ENCODE data around the gene CNTNAP2.
A peak's percentile ranks its signal among the peaks of the same experiment; 100 is the strongest.

CNTNAP2 gene

DNA sequence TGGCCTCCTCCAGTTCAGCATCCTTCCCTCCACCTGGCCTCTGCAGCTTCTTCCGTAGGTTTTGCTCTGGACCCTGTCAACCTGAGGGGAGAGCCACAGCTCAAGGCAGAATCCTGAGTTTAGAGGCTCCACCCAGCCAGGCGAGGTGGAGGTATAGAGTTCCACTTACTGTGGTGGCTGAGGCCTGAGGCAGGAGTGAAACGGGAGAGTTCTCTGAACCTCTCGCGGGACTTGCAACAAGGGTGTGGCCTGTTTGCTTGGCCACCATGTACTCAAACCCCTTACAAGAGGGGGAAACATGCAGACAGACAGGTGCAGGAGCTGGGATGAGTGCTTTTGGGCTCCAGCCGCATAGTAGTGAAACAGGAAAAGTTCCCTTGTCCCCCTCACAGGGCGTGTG, 2320.0 kb downstream of the CNTNAP2 start:
- H2BK5ac ChIP-seq (ENCODE audit: low read depth, low read length, poor library complexity): no peak overlapping the region
- H3K27ac ChIP-seq (ENCODE audit: low read depth, low read length): no peak overlapping the region
- H3K79me1 ChIP-seq (ENCODE audit: low read length): no peaks in the 10 kb centered on the region
- no peak overlapping the region for H2BK120ac ChIP-seq (ENCODE audit: insufficient read depth, low read length, poor library complexity)
- no peak overlapping the region for H3K4ac ChIP-seq (ENCODE audit: low read depth, low read length)
- no peak overlapping the region for H3K9ac ChIP-seq (ENCODE audit: low read length)
- H3K79me2 ChIP-seq (ENCODE audit: control insufficient read depth, insufficient read depth, low read length, poor library complexity): no peaks in the 10 kb centered on the region
- no CpG with 5 or more reads among the region's 7 CpGs for WGBS (ENCODE audit: extremely low coverage, insufficient coverage, insufficient read length)
- no peak overlapping the region for H3K4me3 ChIP-seq (ENCODE audit: low read depth, low read length)
- H3K9me3 ChIP-seq (ENCODE audit: insufficient read depth, low read depth, low read length): peaks cover 6% of the 10 kb centered on the region
- H3K23ac ChIP-seq (ENCODE audit: low read length): no peak overlapping the region
- H3K14ac ChIP-seq (ENCODE audit: low read length): no peak overlapping the region
- H3K4me1 ChIP-seq (ENCODE audit: control insufficient read depth in 1 of 2, insufficient read depth in 2 of 2, low read length in 2 of 2): no peaks in the 10 kb centered on the region
- DNase-seq: no peak
- no peak overlapping the region for H3K18ac ChIP-seq (ENCODE audit: low read length)
- H2BK12ac ChIP-seq (ENCODE audit: low read length): no peak overlapping the region
- no peak overlapping the region for H2AK5ac ChIP-seq (ENCODE audit: low read length)
- no peaks in the 10 kb centered on the region for H3K27me3 ChIP-seq (ENCODE audit: insufficient read depth, low read length)
- H4K8ac ChIP-seq (ENCODE audit: low read depth, low read length): no peak overlapping the region
- no peak overlapping the region for H4K12ac ChIP-seq (ENCODE audit: low read depth, low read length)
- no peak overlapping the region for H4K91ac ChIP-seq (ENCODE audit: low read depth, low read length)
- H3K36me3 ChIP-seq (ENCODE audit: control insufficient read depth in 1 of 2, insufficient read depth in 2 of 2, low read length in 2 of 2): no peaks in the 10 kb centered on the region
- no peak overlapping the region for H3K4me2 ChIP-seq (ENCODE audit: low read length)
- no peak overlapping the region for H2AFZ ChIP-seq (ENCODE audit: insufficient read depth, low read length, poor library complexity)

DNA sequence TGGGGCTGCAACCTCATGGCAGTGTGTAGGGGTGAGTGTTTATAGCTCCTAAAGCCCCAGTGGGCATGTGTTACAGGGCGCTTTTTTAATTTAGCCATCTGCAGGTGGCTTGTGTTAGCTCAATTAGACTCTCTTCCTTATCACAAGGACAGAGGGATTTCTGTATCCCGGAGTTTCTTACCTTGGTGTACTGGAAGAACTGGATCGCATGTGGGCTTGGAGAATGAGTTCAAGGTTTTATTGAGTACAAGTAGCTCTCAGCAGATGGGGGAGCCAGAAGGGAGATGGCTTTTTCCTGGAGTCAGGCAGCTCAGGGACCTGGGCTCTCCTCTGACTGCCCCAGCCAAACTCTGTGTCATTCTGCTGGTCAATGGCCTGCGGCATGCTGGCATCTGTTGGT, 2320.4 kb downstream of the CNTNAP2 start:
- H3K9ac ChIP-seq (ENCODE audit: low read length): no peak overlapping the region
- H3K4ac ChIP-seq (ENCODE audit: low read depth, low read length): no peak overlapping the region
- H3K23ac ChIP-seq (ENCODE audit: low read length): no peak overlapping the region
- H3K9me3 ChIP-seq (ENCODE audit: insufficient read depth, low read depth, low read length): peaks cover 6% of the 10 kb centered on the region
- H3K27me3 ChIP-seq (ENCODE audit: insufficient read depth, low read length): no peaks in the 10 kb centered on the region
- no peak overlapping the region for H4K8ac ChIP-seq (ENCODE audit: low read depth, low read length)
- no peak overlapping the region for H4K91ac ChIP-seq (ENCODE audit: low read depth, low read length)
- H2BK5ac ChIP-seq (ENCODE audit: low read depth, low read length, poor library complexity): no peak overlapping the region
- WGBS (ENCODE audit: extremely low coverage, insufficient coverage, insufficient read length): no CpG with 5 or more reads among the region's 4 CpGs
- no peak overlapping the region for H2AFZ ChIP-seq (ENCODE audit: insufficient read depth, low read length, poor library complexity)
- H3K4me2 ChIP-seq (ENCODE audit: low read length): no peak overlapping the region
- no peak overlapping the region for H4K12ac ChIP-seq (ENCODE audit: low read depth, low read length)
- H3K4me1 ChIP-seq (ENCODE audit: control insufficient read depth in 1 of 2, insufficient read depth in 2 of 2, low read length in 2 of 2): no peaks in the 10 kb centered on the region
- no peaks in the 10 kb centered on the region for H3K79me2 ChIP-seq (ENCODE audit: control insufficient read depth, insufficient read depth, low read length, poor library complexity)
- no peak overlapping the region for H2BK120ac ChIP-seq (ENCODE audit: insufficient read depth, low read length, poor library complexity)
- no peaks in the 10 kb centered on the region for H3K79me1 ChIP-seq (ENCODE audit: low read length)
- H3K14ac ChIP-seq (ENCODE audit: low read length): no peak overlapping the region
- H3K36me3 ChIP-seq (ENCODE audit: control insufficient read depth in 1 of 2, insufficient read depth in 2 of 2, low read length in 2 of 2): no peaks in the 10 kb centered on the region
- DNase-seq: no peak
- H3K4me3 ChIP-seq (ENCODE audit: low read depth, low read length): peak overlapping the region; percentile 44
- H2AK5ac ChIP-seq (ENCODE audit: low read length): no peak overlapping the region
- no peak overlapping the region for H3K18ac ChIP-seq (ENCODE audit: low read length)
- H3K27ac ChIP-seq (ENCODE audit: low read depth, low read length): no peak overlapping the region
- H2BK12ac ChIP-seq (ENCODE audit: low read length): no peak overlapping the region

DNA sequence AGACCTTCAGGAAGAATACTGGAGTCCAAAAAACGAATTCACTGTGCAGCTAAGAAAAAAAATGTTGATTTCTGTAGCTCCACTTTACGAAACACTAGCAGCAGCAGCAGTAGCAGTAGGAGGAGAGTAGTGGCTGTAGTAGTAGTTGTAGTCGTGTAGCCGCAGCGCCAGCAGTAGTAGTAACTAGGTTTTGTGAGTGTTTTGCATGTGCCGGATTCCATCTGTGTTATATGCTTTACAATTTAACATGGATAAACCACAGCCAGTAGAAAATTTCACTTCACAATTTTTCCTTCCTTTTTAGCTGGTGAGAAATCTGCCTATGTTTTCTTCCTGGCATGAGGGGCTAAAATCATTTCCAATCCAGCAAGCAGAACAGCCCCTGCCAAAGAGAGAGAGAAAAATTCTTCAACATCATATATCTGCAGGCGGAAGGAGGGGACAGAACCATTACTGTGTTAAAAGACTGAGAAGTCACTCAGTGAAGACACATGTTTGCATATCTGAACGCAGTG, 2325.6 kb downstream of the CNTNAP2 start:
- no peaks in the 10 kb centered on the region for H3K79me2 ChIP-seq (ENCODE audit: control insufficient read depth, insufficient read depth, low read length, poor library complexity)
- no peaks in the 10 kb centered on the region for H3K79me1 ChIP-seq (ENCODE audit: low read length)
- no peaks in the 10 kb centered on the region for H3K4me1 ChIP-seq (ENCODE audit: control insufficient read depth in 1 of 2, insufficient read depth in 2 of 2, low read length in 2 of 2)
- H3K14ac ChIP-seq (ENCODE audit: low read length): no peak overlapping the region
- WGBS (ENCODE audit: extremely low coverage, insufficient coverage, insufficient read length): no CpG with 5 or more reads among the region's 8 CpGs
- peaks cover 0 to 5% of the 10 kb centered on the region in 2 experiments for H3K36me3 ChIP-seq (ENCODE audit: control insufficient read depth in 1 of 2, insufficient read depth in 2 of 2, low read length in 2 of 2)
- H2AK5ac ChIP-seq (ENCODE audit: low read length): no peak overlapping the region
- H3K4ac ChIP-seq (ENCODE audit: low read depth, low read length): no peak overlapping the region
- peaks cover 16% of the 10 kb centered on the region for H3K9me3 ChIP-seq (ENCODE audit: insufficient read depth, low read depth, low read length)
- no peak overlapping the region for H4K12ac ChIP-seq (ENCODE audit: low read depth, low read length)
- H3K4me2 ChIP-seq (ENCODE audit: low read length): no peak overlapping the region
- no peak overlapping the region for H2AFZ ChIP-seq (ENCODE audit: insufficient read depth, low read length, poor library complexity)
- H3K9ac ChIP-seq (ENCODE audit: low read length): no peak overlapping the region
- no peak overlapping the region for H3K18ac ChIP-seq (ENCODE audit: low read length)
- no peak overlapping the region for H3K4me3 ChIP-seq (ENCODE audit: low read depth, low read length)
- H3K23ac ChIP-seq (ENCODE audit: low read length): no peak overlapping the region
- no peak overlapping the region for H2BK120ac ChIP-seq (ENCODE audit: insufficient read depth, low read length, poor library complexity)
- no peak overlapping the region for H4K8ac ChIP-seq (ENCODE audit: low read depth, low read length)
- H2BK5ac ChIP-seq (ENCODE audit: low read depth, low read length, poor library complexity): no peak overlapping the region
- no peak overlapping the region for H4K91ac ChIP-seq (ENCODE audit: low read depth, low read length)
- no peak for DNase-seq
- no peak overlapping the region for H2BK12ac ChIP-seq (ENCODE audit: low read length)
- H3K27me3 ChIP-seq (ENCODE audit: insufficient read depth, low read length): no peaks in the 10 kb centered on the region
- no peak overlapping the region for H3K27ac ChIP-seq (ENCODE audit: low read depth, low read length)

DNA sequence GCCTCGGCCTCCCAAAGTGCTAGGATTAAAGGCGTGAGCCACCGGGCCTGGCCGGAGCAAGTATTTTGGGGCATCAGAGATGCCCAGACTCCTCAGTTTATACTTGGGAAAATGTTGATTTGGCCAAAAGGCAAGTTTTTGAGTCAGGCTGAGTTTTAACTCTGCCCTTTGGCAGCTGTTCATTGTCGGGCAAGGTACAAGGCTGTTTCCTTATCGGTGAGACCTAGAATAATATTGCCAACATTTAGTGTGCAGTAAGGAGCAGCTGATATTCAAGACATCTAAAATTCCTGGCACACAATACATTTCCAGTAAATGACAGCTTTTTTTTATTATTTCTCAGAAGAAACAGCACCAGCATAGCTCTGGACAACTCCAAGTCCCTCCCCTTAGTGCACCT, 2326.3 kb downstream of the CNTNAP2 start:
- no peak overlapping the region for H2AFZ ChIP-seq (ENCODE audit: insufficient read depth, low read length, poor library complexity)
- H2BK12ac ChIP-seq (ENCODE audit: low read length): no peak overlapping the region
- H3K14ac ChIP-seq (ENCODE audit: low read length): no peak overlapping the region
- H3K79me2 ChIP-seq (ENCODE audit: control insufficient read depth, insufficient read depth, low read length, poor library complexity): no peaks in the 10 kb centered on the region
- no peak overlapping the region for H4K8ac ChIP-seq (ENCODE audit: low read depth, low read length)
- H3K9me3 ChIP-seq (ENCODE audit: insufficient read depth, low read depth, low read length): peaks cover 14% of the 10 kb centered on the region
- H3K27ac ChIP-seq (ENCODE audit: low read depth, low read length): no peak overlapping the region
- H3K4ac ChIP-seq (ENCODE audit: low read depth, low read length): no peak overlapping the region
- no peak overlapping the region for H3K4me3 ChIP-seq (ENCODE audit: low read depth, low read length)
- H4K91ac ChIP-seq (ENCODE audit: low read depth, low read length): no peak overlapping the region
- H3K4me2 ChIP-seq (ENCODE audit: low read length): no peak overlapping the region
- H2BK120ac ChIP-seq (ENCODE audit: insufficient read depth, low read length, poor library complexity): no peak overlapping the region
- H2BK5ac ChIP-seq (ENCODE audit: low read depth, low read length, poor library complexity): no peak overlapping the region
- no peaks in the 10 kb centered on the region for H3K4me1 ChIP-seq (ENCODE audit: control insufficient read depth in 1 of 2, insufficient read depth in 2 of 2, low read length in 2 of 2)
- H3K36me3 ChIP-seq (ENCODE audit: control insufficient read depth in 1 of 2, insufficient read depth in 2 of 2, low read length in 2 of 2): peaks cover 0 to 5% of the 10 kb centered on the region in 2 experiments
- no peak overlapping the region for H3K23ac ChIP-seq (ENCODE audit: low read length)
- H4K12ac ChIP-seq (ENCODE audit: low read depth, low read length): no peak overlapping the region
- no peak for DNase-seq
- no peaks in the 10 kb centered on the region for H3K79me1 ChIP-seq (ENCODE audit: low read length)
- no peak overlapping the region for H3K9ac ChIP-seq (ENCODE audit: low read length)
- no peaks in the 10 kb centered on the region for H3K27me3 ChIP-seq (ENCODE audit: insufficient read depth, low read length)
- no peak overlapping the region for H2AK5ac ChIP-seq (ENCODE audit: low read length)
- no peak overlapping the region for H3K18ac ChIP-seq (ENCODE audit: low read length)
- WGBS (ENCODE audit: extremely low coverage, insufficient coverage, insufficient read length): no CpG with 5 or more reads among the region's 6 CpGs
